TTC549 (cell line): ENCODE measurements around the gene DMC1.
"Not testable (repeated sequence)": the region's sequence is repeated elsewhere in the genome, so short reads cannot be mapped to it uniquely, and the experiment has no call there.

Source experiments
- FAIRE-seq: peaks from 2 replicates; lab custom pipeline; 2012; peaks lifted over from hg19 to GRCh38; lab: Jason Lieb, UNC

The DMC1 gene

GRCh38 chr22:38497869-38498268, 72.1 kb downstream of the DMC1 start:
- no peak for FAIRE-seq

GRCh38 chr22:38494939-38495338, 75.0 kb downstream of the DMC1 start:
- no peak for FAIRE-seq

- FAIRE-seq = no peak
Observed at GRCh38 chr22:38494498-38494897, 75.5 kb downstream of the DMC1 start.

GRCh38 chr22:38491707-38492348, 78.2 kb downstream of the DMC1 start:
- no peak for FAIRE-seq

- FAIRE-seq = no peak
Observed at GRCh38 chr22:38490915-38491314, 79.1 kb downstream of the DMC1 start.

GRCh38 chr22:38490475-38490874, 79.5 kb downstream of the DMC1 start:
- FAIRE-seq = no peak

GRCh38 chr22:38489561-38490145, 80.3 kb downstream of the DMC1 start:
- FAIRE-seq = no peak

GRCh38 chr22:38489142-38489541, 80.8 kb downstream of the DMC1 start:
- no peak for FAIRE-seq

GRCh38 chr22:38487946-38488345, 82.0 kb downstream of the DMC1 start:
- no peak for FAIRE-seq

- no peak for FAIRE-seq
Observed at GRCh38 chr22:38485783-38486182, 84.2 kb downstream of the DMC1 start.

GRCh38 chr22:38484244-38484643, 85.7 kb downstream of the DMC1 start:
- no peak for FAIRE-seq

GRCh38 chr22:38482662-38483308, 87.2 kb downstream of the DMC1 start:
- no peak for FAIRE-seq

GRCh38 chr22:38481871-38482332, 88.1 kb downstream of the DMC1 start:
- FAIRE-seq = no peak

GRCh38 chr22:38481162-38481870, 88.7 kb downstream of the DMC1 start:
- FAIRE-seq = no peak

- no peak for FAIRE-seq
Observed at GRCh38 chr22:38479096-38479837, 90.7 kb downstream of the DMC1 start.

GRCh38 chr22:38477585-38477984, 92.4 kb downstream of the DMC1 start:
- FAIRE-seq = no peak

- no peak for FAIRE-seq
Observed at GRCh38 chr22:38474003-38474607, 95.9 kb downstream of the DMC1 start.

GRCh38 chr22:38471237-38471636, 98.7 kb downstream of the DMC1 start:
- FAIRE-seq = no peak

GRCh38 chr22:38470179-38470578, 99.8 kb downstream of the DMC1 start:
- not testable (repeated sequence) for FAIRE-seq

GRCh38 chr22:38469306-38469781, 100.6 kb downstream of the DMC1 start:
- FAIRE-seq = no peak
